ENCODE data around the gene TEP1. TPM values are rescaled to one million over a fixed set of nuclear protein-coding genes. Genes with fewer than 3 reads are reported as not detected.

The TEP1 gene
- total and polyA plus RNA-seq, 2 of the 8 experiments (the other 6 are each of a cell fraction or from before 2014, with no cell fraction given) = 6.9 to 10.7 TPM

DNA sequence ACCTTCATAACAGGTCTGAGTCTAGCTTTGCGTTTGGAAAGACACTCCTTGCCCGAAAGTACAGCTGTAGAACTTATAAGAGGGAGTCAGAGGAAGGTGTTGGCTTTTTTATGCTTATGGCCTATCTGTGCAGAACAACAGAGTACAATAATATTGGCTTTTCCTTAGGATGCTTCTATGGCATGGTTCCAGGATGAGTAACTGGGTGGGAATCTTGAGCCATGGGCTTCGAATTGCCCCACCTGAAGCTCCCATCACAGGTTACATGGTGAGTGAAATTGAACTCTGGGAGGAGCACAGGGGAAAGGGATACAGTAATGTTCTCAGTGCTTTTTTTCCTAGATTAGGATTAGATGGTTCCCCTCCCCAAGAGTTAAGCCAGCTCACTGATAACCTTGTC lies 56.9 kb downstream of the TEP1 start (continued):
- TF ChIP-seq RFX5 (IDR thresholded peaks at IDR 0.05; ENCODE audit: borderline replicate concordance, low read depth, low read length) = no peak
- TF ChIP-seq PHF8 (conservative IDR thresholded peaks at IDR 0.05; ENCODE audit: low read depth, low read length) = no peak
- TF ChIP-seq, protein P1, sequence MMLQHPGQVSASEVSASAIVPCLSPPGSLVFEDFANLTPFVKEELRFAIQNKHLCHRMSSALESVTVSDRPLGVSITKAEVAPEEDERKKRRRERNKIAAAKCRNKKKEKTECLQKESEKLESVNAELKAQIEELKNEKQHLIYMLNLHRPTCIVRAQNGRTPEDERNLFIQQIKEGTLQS (IDR thresholded peaks at IDR 0.05; ENCODE audit: insufficient read depth, low read depth, low read length) = no peak
- TF ChIP-seq SP4 (IDR thresholded peaks at IDR 0.05; ENCODE audit: low read length) = no peak
- no peak for TF ChIP-seq YY1 (IDR thresholded peaks at IDR 0.05; ENCODE audit: low read depth, low read length)
